ENCODE results near the gene TTLL6. TPM values are rescaled to one million over a fixed set of nuclear protein-coding genes. Genes with fewer than 3 reads are reported as not detected.

TTLL6 gene
- total RNA-seq, 4 donors from 2014 or later, result 1.1 to 7.5 (median 1.5) TPM; not detected in 1

DNA sequence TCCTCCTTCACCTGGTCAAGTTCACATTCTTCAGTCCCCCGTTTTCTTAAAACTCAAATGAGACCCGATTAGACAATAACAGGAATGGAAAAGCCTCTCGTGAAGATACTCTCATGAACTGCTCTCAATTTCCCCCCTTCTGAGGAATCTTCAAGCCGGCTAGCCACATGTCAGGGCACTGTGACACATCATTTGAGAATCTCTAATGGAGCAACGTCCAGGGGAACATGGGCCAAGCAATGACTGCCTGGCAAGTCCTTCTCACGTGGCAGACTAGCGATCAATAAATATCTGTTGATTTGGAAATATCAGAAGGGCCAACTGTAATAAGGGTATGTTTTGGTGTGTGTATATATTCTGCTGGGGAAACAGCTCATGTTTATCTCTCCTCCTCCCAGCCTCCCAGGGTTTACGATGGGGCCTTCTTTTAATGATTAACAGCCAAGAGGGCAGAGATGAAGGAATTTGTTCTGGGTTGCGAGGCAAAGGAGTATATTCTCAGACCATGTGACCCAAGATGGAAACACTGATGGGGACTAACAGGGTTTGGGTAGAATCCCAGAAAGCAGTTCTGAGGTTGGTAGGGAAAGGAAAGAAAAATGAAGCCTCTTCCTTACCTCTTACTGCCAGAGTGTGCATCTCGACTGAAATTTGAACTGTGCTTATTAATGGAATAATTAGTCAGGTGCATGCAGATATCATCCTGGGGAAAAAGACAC lies 21.4 kb downstream of the TTLL6 start:
- DNase-seq, result peak in 1 of 3 donors; percentile 79
- Histone ChIP-seq H3K27me3 (no peaks in the 10 kb centered on the region), H3K4me3 (no peak overlapping the region), H3K36me3 (no peaks in the 10 kb centered on the region), H3K4me1 (peaks cover 0 to 73% (median 10%) of the 10 kb centered on the region in 4 donors), H3K9me3 (no peaks in the 10 kb centered on the region), H3K27ac (peak overlapping the region in 3 of 4 donors; percentile 48 to 70 (median 69))
- TF ChIP-seq, protein P1, sequence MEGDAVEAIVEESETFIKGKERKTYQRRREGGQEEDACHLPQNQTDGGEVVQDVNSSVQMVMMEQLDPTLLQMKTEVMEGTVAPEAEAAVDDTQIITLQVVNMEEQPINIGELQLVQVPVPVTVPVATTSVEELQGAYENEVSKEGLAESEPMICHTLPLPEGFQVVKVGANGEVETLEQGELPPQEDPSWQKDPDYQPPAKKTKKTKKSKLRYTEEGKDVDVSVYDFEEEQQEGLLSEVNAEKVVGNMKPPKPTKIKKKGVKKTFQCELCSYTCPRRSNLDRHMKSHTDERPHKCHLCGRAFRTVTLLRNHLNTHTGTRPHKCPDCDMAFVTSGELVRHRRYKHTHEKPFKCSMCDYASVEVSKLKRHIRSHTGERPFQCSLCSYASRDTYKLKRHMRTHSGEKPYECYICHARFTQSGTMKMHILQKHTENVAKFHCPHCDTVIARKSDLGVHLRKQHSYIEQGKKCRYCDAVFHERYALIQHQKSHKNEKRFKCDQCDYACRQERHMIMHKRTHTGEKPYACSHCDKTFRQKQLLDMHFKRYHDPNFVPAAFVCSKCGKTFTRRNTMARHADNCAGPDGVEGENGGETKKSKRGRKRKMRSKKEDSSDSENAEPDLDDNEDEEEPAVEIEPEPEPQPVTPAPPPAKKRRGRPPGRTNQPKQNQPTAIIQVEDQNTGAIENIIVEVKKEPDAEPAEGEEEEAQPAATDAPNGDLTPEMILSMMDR (IDR thresholded peaks at IDR 0.05), result no peak
- no peak for TF ChIP-seq POLR2A (IDR thresholded peaks at IDR 0.05)

DNA sequence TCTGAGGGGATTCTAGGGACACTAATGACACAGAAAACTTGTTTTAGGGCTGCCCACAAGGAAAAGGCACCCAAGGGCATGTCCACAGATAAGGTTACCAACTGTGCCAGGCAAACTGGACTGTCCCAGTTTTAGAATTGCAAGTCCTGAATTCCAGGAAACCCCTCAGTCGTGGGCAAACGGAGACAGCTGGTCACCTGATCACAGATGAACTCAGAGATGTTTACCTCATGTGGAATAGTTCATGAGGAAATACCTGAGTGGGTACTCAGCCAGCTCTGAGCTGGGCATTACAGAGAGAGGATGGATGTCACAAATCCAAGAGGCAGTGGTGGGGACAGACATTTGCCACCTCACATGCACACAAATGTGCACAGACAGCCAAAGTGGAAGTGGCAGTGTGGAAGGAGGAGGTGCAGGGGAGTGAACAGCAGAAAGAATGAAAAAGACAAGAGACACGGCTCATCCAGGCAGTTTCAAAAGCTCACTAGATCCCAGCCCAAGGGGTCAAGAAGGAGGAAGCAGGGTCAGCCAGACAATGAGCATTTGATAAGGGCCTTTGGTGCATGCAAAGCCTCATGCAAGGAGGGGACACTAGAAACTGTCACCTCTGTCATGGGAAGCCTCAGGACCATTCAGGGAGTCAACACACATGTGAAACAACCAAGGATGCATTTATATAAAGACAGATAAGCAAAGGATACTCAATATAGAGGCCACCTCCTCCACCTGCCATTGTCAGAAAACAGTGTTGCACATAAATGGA lies 24.8 kb downstream of the TTLL6 start:
- Histone ChIP-seq H3K36me3 (no peaks in the 10 kb centered on the region), H3K4me3 (no peak overlapping the region), H3K27me3 (no peaks in the 10 kb centered on the region), H3K4me1 (peaks cover 0 to 54% (median 5%) of the 10 kb centered on the region in 4 donors), H3K27ac (no peak overlapping the region), H3K9me3 (no peaks in the 10 kb centered on the region)
- TF ChIP-seq POLR2A (IDR thresholded peaks at IDR 0.05), result no peak
- TF ChIP-seq, protein P1 (IDR thresholded peaks at IDR 0.05), result no peak
- no peak for DNase-seq

DNA sequence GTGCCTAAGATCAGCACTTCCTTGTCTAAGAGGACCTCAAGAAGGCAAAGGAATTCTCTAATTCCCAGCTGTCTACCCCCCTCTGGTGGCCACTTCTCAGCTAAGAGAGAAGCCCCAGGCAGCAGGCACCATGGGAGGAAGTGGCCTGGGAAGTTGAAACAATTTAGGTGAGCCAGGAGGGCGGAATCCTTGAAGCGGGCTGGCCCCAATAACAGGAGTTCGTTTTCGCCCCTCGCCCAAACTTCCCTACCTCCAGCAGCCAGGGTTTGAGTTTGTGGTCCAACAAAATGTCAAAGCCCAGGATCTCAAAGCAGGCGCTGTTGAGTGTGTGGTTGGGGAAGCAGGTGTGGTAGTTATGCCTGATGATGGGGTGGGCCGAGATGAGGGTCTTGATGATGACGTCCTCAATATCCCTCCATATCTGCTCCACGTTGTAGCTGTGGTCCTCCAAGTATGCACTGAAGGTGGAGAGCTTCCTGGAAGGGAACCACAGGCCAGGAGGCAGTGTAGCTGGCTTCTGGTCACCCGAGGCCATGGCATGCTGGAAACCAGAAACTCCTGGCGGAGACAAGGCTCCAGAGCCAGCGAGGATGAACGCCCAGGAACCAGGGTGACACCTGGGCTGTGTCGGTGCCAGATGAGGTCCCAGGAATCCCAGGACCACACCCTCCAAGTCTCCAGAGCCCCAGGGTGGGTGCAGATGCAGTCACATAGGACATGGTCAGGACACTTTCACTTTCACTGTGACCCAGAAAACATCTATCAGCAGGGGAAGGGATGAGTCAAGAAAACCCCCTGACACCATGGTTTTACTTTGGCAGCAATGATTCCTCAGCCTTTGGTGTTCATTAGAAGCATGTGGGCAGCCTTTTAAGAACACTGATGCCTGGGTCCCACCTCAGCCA lies 25.6 kb downstream of the TTLL6 start:
- Histone ChIP-seq H3K36me3 (no peaks in the 10 kb centered on the region), H3K27me3 (no peaks in the 10 kb centered on the region), H3K9me3 (no peaks in the 10 kb centered on the region), H3K4me1 (peaks cover 0 to 46% (median 5%) of the 10 kb centered on the region in 4 donors), H3K4me3 (no peak overlapping the region), H3K27ac (peak overlapping the region in 2 of 4 donors; percentile 63 to 74)
- peak; percentile 27 to 91 (median 70) for DNase-seq
- no peak for TF ChIP-seq POLR2A (IDR thresholded peaks at IDR 0.05)
- TF ChIP-seq, protein P1 (IDR thresholded peaks at IDR 0.05), result peak; percentile 10 to 85 (median 71)

DNA sequence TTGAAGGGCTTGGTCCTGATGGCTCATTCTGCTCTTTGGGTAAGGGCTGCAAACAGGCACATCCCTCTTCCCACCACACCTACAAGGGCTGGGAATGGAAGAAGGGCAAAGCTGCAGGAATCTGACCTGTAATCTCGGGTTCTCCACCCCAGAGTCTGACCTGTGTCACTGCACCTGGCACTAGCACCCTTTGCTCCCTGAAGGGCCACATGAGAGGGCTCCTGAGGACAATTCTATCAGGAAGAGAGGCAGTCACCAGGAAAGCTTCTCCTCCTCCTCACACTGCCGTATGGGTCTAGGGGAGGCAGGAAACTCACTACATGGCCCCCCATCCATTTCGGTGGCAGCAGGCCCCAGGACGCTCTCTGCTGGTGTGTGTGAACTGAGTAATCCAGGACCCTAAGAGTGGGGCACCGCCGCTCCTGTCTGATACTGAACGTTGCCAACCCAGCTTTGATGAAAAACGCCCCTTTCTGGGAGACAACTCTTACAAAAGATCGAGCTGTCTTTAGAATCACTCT lies 26.4 kb downstream of the TTLL6 start:
- no peaks in the 10 kb centered on the region for H3K9me3 ChIP-seq
- H3K27me3 ChIP-seq, result no peaks in the 10 kb centered on the region
- DNase-seq, result peak in 2 of 3 donors; percentile 69 to 72
- TF ChIP-seq, protein P1 (IDR thresholded peaks at IDR 0.05), result peak in 3 of 6 experiments; percentile 1 to 38 (median 7)
- no peak for TF ChIP-seq POLR2A (IDR thresholded peaks at IDR 0.05)
- peak overlapping the region in 3 of 4 donors; percentile 34 to 74 (median 63) for H3K27ac ChIP-seq
- H3K4me1 ChIP-seq, result peaks cover 0 to 40% (median 5%) of the 10 kb centered on the region in 4 donors
- H3K4me3 ChIP-seq, result no peak overlapping the region
- no peaks in the 10 kb centered on the region for H3K36me3 ChIP-seq

DNA sequence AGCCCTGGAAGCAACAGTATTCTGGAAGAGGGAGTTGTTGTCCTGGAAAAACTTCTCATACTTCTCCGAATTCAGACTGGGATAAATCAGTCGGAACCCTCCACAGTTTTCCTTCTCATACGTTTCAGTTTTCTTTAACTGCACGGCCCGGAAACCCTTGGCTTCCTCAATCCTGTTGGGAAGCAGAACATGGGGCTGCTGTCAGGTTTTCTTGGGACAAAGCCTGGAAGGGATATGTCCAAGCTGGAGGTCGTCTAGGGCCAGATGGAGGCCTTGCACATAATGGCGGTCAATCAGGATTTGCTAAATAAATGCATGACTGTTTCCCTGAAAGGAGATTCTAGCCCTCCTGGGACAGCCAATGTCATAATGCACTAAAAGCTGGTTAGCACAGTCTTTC lies 29.2 kb downstream of the TTLL6 start:
- no peak overlapping the region for H3K27ac ChIP-seq
- no peaks in the 10 kb centered on the region for H3K36me3 ChIP-seq
- H3K4me1 ChIP-seq, result peaks cover 0 to 27% (median 5%) of the 10 kb centered on the region in 4 donors
- no peak for TF ChIP-seq POLR2A (IDR thresholded peaks at IDR 0.05)
- TF ChIP-seq, protein P1 (IDR thresholded peaks at IDR 0.05), result no peak
- H3K4me3 ChIP-seq, result no peak overlapping the region
- no peaks in the 10 kb centered on the region for H3K27me3 ChIP-seq
- no peaks in the 10 kb centered on the region for H3K9me3 ChIP-seq
- no peak for DNase-seq
